Activated CD4-positive, alpha-beta T cell treated with anti-CD3 and anti-CD28 coated beads, Interleukin-2, Interleukin-6, amounts not matched to agents 100 ng/mL and 50 ng/mL, durations not matched to agents 16 hours and 8 hours (primary cell): ENCODE results near the gene CD24.

Experiments used
- DNase-seq: peaks from one replicate; pipeline ENCODE4 v3.0.0-alpha.2; 2020

Gene CD24

GRCh38 chr6:106967936-106968555 lies 6.5 kb downstream of the CD24 start:
- no peak for DNase-seq

GRCh38 chr6:106966671-106967640 lies 7.6 kb downstream of the CD24 start:
- no peak for DNase-seq

GRCh38 chr6:106966229-106966628 lies 8.3 kb downstream of the CD24 start:
- no peak for DNase-seq

DNA sequence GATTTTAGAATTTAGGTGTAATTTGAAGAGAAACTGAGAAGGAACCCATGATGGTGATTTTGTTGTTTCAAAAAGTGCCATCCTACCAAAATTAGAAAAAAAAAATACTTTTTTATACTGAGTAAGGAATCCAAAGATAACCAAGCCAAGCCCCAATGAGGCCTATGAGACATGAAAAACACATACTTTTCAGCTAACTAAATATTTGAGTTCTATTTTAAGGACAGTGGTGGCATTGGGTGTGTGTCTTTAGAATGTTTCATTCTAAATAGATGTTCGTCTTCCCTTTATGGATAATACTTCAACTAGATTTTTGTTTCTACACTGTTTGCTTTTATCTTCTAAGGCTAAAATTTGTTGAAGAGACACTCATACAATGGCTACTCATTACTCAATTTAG lies 9.6 kb downstream of the CD24 start:
- DNase-seq = no peak

GRCh38 chr6:106964099-106964498 lies 10.4 kb downstream of the CD24 start:
- no peak for DNase-seq

GRCh38 chr6:106963544-106963943 lies 11.0 kb downstream of the CD24 start:
- no peak for DNase-seq

DNA sequence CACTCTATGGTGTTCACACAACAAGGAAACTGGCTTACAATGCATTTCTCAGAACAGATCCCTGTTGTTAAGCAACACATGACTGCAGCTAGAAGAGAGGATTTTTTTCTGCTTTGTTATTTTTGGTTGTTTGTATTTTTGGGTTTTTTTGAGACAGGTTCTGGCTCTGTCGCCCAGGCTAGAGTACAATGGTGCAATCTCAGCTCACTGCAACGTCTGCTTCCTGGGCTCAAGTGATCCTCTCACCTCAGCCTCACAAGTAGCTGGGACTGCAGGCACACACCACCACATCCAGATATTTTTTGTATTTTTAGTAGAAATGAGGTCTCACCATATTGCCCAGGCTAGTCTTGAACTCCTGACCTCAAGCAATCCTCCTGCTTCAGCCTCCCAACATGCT lies 12.7 kb downstream of the CD24 start:
- no peak for DNase-seq

GRCh38 chr6:106961136-106961535 lies 13.4 kb downstream of the CD24 start:
- no peak for DNase-seq

- no peak for DNase-seq
Measured at GRCh38 chr6:106959985-106960384, 14.5 kb downstream of the CD24 start.

- no peak for DNase-seq
Measured at GRCh38 chr6:106939848-106940247, 34.7 kb downstream of the CD24 start.

- no peak for DNase-seq
Measured at GRCh38 chr6:106939208-106939607, 35.3 kb downstream of the CD24 start.

DNA sequence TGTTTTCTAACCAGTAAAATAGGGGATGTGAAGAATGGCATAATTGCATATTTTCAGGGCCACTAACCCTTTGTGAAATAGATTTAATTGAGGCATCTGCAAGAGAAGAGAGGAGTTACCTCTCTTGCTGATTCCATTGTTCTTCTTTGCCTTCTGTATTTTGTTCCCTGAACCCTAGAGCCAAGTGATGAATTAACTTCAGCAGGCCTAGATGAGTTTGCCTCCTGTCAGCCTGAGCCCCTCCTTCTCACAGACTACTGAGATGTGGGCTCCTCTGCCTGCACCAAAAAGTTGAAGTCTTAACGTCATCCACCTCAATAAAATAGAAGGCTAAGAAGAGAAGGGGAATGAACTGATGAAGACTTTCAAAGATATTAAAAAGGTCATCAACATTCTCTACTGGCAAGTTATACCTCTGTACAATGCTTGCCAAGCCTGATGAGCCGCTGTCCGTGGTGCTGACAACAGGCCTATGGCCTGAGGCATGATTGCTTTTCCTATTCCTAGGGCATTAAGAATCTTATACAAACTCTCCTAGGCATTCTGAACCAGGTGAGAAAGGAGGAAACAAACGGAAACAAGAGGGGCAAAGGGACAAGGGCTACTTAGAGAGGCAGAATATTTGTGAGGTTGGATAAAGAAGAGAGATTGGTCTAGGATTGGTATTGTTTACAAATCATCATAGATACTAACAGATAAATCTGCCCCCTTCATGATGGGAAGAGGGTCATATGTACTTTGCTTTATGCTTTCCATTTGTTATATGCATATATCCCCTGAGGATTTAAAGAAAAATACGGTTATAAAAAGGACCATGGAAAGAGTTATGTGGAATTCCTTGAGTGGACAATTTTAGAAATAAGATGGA lies 46.8 kb downstream of the CD24 start:
- peak; percentile 30 for DNase-seq

DNA sequence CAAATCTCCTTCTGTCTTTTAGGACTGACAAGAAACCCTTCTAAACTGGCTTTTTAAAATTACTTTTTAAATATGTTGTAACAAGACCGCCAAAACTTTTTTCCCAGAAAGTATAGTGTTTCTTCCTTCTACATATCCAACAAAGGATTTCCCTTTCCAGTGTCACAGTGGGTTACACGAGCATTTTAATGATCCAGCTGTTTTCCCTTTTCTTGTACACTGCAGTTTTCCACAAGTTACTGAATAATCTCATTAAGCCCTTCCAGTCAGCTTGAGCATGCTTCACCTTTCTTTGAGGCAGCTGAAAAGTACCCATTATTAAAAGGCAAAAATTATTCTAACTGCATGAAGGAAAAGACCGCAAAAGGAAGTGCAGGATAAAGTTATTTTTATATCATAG lies 48.6 kb downstream of the CD24 start:
- DNase-seq = no peak

- no peak for DNase-seq
Measured at GRCh38 chr6:106924694-106925523, 49.6 kb downstream of the CD24 start.

GRCh38 chr6:106922626-106923025 lies 51.9 kb downstream of the CD24 start:
- no peak for DNase-seq
